ENCODE measurements around the gene GSK3B.

GRCh38 chr3:119782460-119782859, 311.8 kb downstream of the GSK3B start:
- no peak for TF ChIP-seq CTCF (IDR thresholded peaks at IDR 0.05 in 2 of 3, conservative IDR thresholded peaks at IDR 0.05 in 1 of 3; ENCODE audit: borderline replicate concordance in 1 of 3, insufficient read depth in 1 of 3, low read depth in 2 of 3, low read length in 2 of 3)
- no peak for TF ChIP-seq EZH2 (IDR thresholded peaks at IDR 0.05)
- TF ChIP-seq MAX (IDR thresholded peaks at IDR 0.05) = no peak

All from HCT116 (cell line).